GM23338 (cell line): Measurements from ENCODE around the gene VPS50. TPM values are rescaled to one million over a fixed set of nuclear protein-coding genes. Genes with fewer than 3 reads are reported as not detected.

Source experiments
- ATAC-seq: fragments of 200-7000 bp; cut with Tn5 transposase; 3 replicates; pipeline ENCODE4 v1.9.1; 2020
- DNase-seq: peaks from one replicate; pipeline ENCODE4 v3.0.0-alpha.2; 2015; ENCODE audit warnings: low spot score
- H2AFZ ChIP-seq: fragments of 200-600 bp; sonication (generic); 2 replicates; pipeline ENCODE4 v1.8.0; 2016; ENCODE audit warnings: antibody characterized with exemption, mild to moderate bottlenecking, moderate library complexity
- H3F3A ChIP-seq: fragments of 200-600 bp; sonication (generic); replicated peaks from 2 replicates; pipeline ENCODE4 v1.8.0; 2017; ENCODE audit warnings: antibody characterized with exemption, mixed run types, low read depth
- H3K27ac ChIP-seq: fragments of 200-600 bp; sonication (generic); 2 replicates; pipeline ENCODE4 v1.6.1; 2016; ENCODE audit warnings: low read depth
- H3K27me3 ChIP-seq: fragments of 200-600 bp; sonication (generic); 2 replicates; pipeline ENCODE4 v1.8.0; 2016; ENCODE audit warnings: mild to moderate bottlenecking, mixed run types, moderate library complexity; ENCODE audit not compliant: insufficient read depth
- H3K36me3 ChIP-seq: fragments of 200-600 bp; sonication (generic); 2 replicates; pipeline ENCODE4 v1.8.0; 2016; ENCODE audit warnings: mild to moderate bottlenecking; ENCODE audit not compliant: insufficient read depth
- H3K4me1 ChIP-seq: fragments of 200-600 bp; sonication (generic); 2 replicates; pipeline ENCODE4 v1.8.0; 2016; ENCODE audit warnings: mild to moderate bottlenecking, moderate library complexity; ENCODE audit not compliant: insufficient read depth
- H3K4me2 ChIP-seq: fragments of 200-600 bp; sonication (generic); 2 replicates; pipeline ENCODE4 v1.7.1; 2017; ENCODE audit warnings: mixed run types
- H3K4me3 ChIP-seq: fragments of 200-600 bp; sonication (generic); 2 replicates; pipeline ENCODE4 v1.6.1; 2016; ENCODE audit warnings: mixed run types
- H3K79me2 ChIP-seq: fragments of 200-600 bp; sonication (generic); replicated peaks from 2 replicates; pipeline ENCODE4 v1.8.0; 2017; ENCODE audit warnings: mild to moderate bottlenecking; ENCODE audit not compliant: insufficient read depth
- H3K9me2 ChIP-seq: fragments of 200-600 bp; sonication (generic); 2 replicates; pipeline ENCODE4 v1.8.0; 2017; ENCODE audit not compliant: insufficient read depth
- H4K20me1 ChIP-seq: fragments of 200-600 bp; sonication (generic); replicated peaks from 2 replicates; pipeline ENCODE4 v1.8.0; 2017; ENCODE audit warnings: mild to moderate bottlenecking; ENCODE audit not compliant: insufficient read depth
- H3K27ac Mint-ChIP-seq: 2 replicates; pipeline ENCODE4 v1.8.0; 2020; ENCODE audit warnings: inconsistent platforms, mild to moderate bottlenecking, moderate library complexity, mixed read lengths
- H3K27me3 Mint-ChIP-seq: 3 replicates; pipeline ENCODE4 v1.8.0; 2022; ENCODE audit warnings: low read depth, mild to moderate bottlenecking, moderate library complexity, mixed read lengths, inconsistent platforms; ENCODE audit not compliant: insufficient read depth, poor library complexity
- H3K36me3 Mint-ChIP-seq: 3 replicates; pipeline ENCODE4 v1.8.0; 2021; ENCODE audit warnings: low read depth, mild to moderate bottlenecking, inconsistent platforms, moderate library complexity, mixed read lengths
- H3K4me1 Mint-ChIP-seq: 3 replicates; pipeline ENCODE4 v1.8.0; 2020; ENCODE audit warnings: mild to moderate bottlenecking, inconsistent platforms, mixed read lengths
- H3K4me3 Mint-ChIP-seq: 3 replicates; pipeline ENCODE4 v1.8.0; 2021; ENCODE audit warnings: moderate library complexity, mild to moderate bottlenecking, inconsistent platforms, mixed read lengths
- H3K9me3 Mint-ChIP-seq: 3 replicates; pipeline ENCODE4 v1.8.0; 2020; ENCODE audit warnings: moderate library complexity, mild to moderate bottlenecking, inconsistent platforms, mixed read lengths
- CREB1 ChIP-seq: fragments of 250-450 bp; sonication (Bioruptor Pico); IDR thresholded peaks from 2 replicates; pipeline ENCODE4 v1.5.0; 2020; ENCODE audit warnings: low read depth, mild to moderate bottlenecking, moderate library complexity
- CTCF ChIP-seq, 2 experiments: fragments of 200-600 bp in 1 of 2; sonication (generic) in 1 of 2; conservative IDR thresholded peaks; 2 replicates each; pipeline versions ENCODE4 v1.5.1 to v1.6.1; 2016 to 2017; ENCODE audit warnings: antibody characterized with exemption in 2 of 2, low read depth in 2 of 2, mild to moderate bottlenecking in 2 of 2, moderate library complexity in 1 of 2
- EZH2 ChIP-seq: fragments of 200-600 bp; sonication (generic); IDR thresholded peaks from one replicate; pipeline ENCODE4 v1.8.0; 2017; ENCODE audit warnings: antibody characterized with exemption, mild to moderate bottlenecking, low read depth; ENCODE audit not compliant: unreplicated experiment
- EZH2phosphoT487 ChIP-seq: fragments of 200-600 bp; sonication (generic); IDR thresholded peaks from one replicate; pipeline ENCODE4 v1.8.1; 2018; ENCODE audit warnings: antibody characterized with exemption; ENCODE audit not compliant: unreplicated experiment
- JUNB ChIP-seq: IDR thresholded peaks from one replicate; pipeline ENCODE4 v1.6.1; 2016; ENCODE audit warnings: antibody characterized with exemption; ENCODE audit not compliant: unreplicated experiment
- NANOG ChIP-seq: IDR thresholded peaks from 2 replicates; pipeline ENCODE4 v1.6.1; 2016; ENCODE audit warnings: antibody characterized with exemption, borderline replicate concordance
- POLR2AphosphoS5 ChIP-seq: IDR thresholded peaks from 2 replicates; pipeline ENCODE4 v1.6.1; 2016; ENCODE audit warnings: antibody characterized with exemption, low read depth
- REST ChIP-seq: IDR thresholded peaks from one replicate; pipeline ENCODE4 v1.6.1; 2018; ENCODE audit warnings: antibody characterized with exemption; ENCODE audit not compliant: unreplicated experiment
- ZNF114 ChIP-seq: fragments of 250-450 bp; sonication (Bioruptor Pico); IDR thresholded peaks from 2 replicates; pipeline ENCODE4 v1.5.0; 2020; ENCODE audit warnings: mild to moderate bottlenecking, moderate library complexity
- ZNF462 ChIP-seq: fragments of 250-450 bp; sonication (Bioruptor Pico); IDR thresholded peaks from 2 replicates; pipeline ENCODE4 v1.5.0; 2020; ENCODE audit warnings: mild to moderate bottlenecking, moderate library complexity
- polyA plus RNA-seq: library from polyadenylated mRNA; unstranded; fragments of >200 nt; fragmentation: Nextera tagmentation; extraction: Ambion mirVana; gene quantifications from 2 replicates; pipeline ENCODE4 v1.2.1, GENCODE V29; 2016
- total RNA-seq: library from RNA; depleted of rRNA; stranded (reverse); fragments of >200 nt; shearing (Covaris generic); gene quantifications from 2 replicates; pipeline ENCODE4 v1.2.3, GENCODE V29; 2014

The VPS50 gene
- total and polyA plus RNA-seq, 2 experiments from 2014 or later = 4.3 to 12.3 TPM

GRCh38 chr7:93399642-93400041 lies 167.5 kb downstream of the VPS50 start:
- Histone ChIP-seq H3K4me3 (no peak overlapping the region), H3F3A (no peaks in the 10 kb centered on the region), H3K27ac (peak overlapping the region; percentile 87; the same call in 1 of the 2 replicates), H3K79me2 (no peaks in the 10 kb centered on the region), H3K4me2 (peak overlapping the region; percentile 54), H3K9me2 (peaks cover 3% of the 10 kb centered on the region; the same call in 1 of the 2 replicates), H2AFZ (no peak overlapping the region), H3K36me3 (no peaks in the 10 kb centered on the region), H3K4me1 (peaks cover 28% of the 10 kb centered on the region), H4K20me1 (no peaks in the 10 kb centered on the region), H3K27me3 (no peaks in the 10 kb centered on the region)
- H3K9me3 Mint-ChIP-seq = no peaks in the 10 kb centered on the region
- DNase-seq (no peak), ATAC-seq (no peak)
- H3K27ac Mint-ChIP-seq = peak overlapping the region; percentile 22; the same call in 1 of the 2 replicates
- TF ChIP-seq NANOG (no peak), EZH2phosphoT487 (no peak)
- no peak overlapping the region for H3K4me3 Mint-ChIP-seq
- H3K36me3 Mint-ChIP-seq = no peaks in the 10 kb centered on the region
- H3K4me1 Mint-ChIP-seq = peaks cover 15% of the 10 kb centered on the region
- peaks cover 5% of the 10 kb centered on the region for H3K27me3 Mint-ChIP-seq

- no peak overlapping the region for H3K27ac Mint-ChIP-seq
- Histone ChIP-seq H3F3A (no peaks in the 10 kb centered on the region), H3K79me2 (no peaks in the 10 kb centered on the region), H3K9me2 (peaks cover 3% of the 10 kb centered on the region; the same call in 1 of the 2 replicates), H3K36me3 (peaks cover 5% of the 10 kb centered on the region; the same call in 1 of the 2 replicates), H3K4me1 (peaks cover 22% of the 10 kb centered on the region), H4K20me1 (no peaks in the 10 kb centered on the region), H3K4me3 (no peak overlapping the region), H2AFZ (no peak overlapping the region), H3K27me3 (no peaks in the 10 kb centered on the region), H3K27ac (no peak overlapping the region), H3K4me2 (no peak overlapping the region)
- ATAC-seq = no peak
- H3K36me3 Mint-ChIP-seq = peaks cover 14% of the 10 kb centered on the region; the same call in 2 of the 3 replicates
- DNase-seq = no peak
- peaks cover 2% of the 10 kb centered on the region; the same call in 1 of the 3 replicates for H3K4me1 Mint-ChIP-seq
- H3K4me3 Mint-ChIP-seq = no peak overlapping the region
- H3K9me3 Mint-ChIP-seq = peaks cover 16% of the 10 kb centered on the region; the same call in 2 of the 3 replicates
- peaks cover 3% of the 10 kb centered on the region for H3K27me3 Mint-ChIP-seq
- TF ChIP-seq EZH2 (no peak), ZNF114 (no peak), CTCF (conservative IDR thresholded peaks at IDR 0.05; ENCODE audit: low read depth in 2 of 2) (no peak), REST (no peak), ZNF462 (CRISPR knock-in tag) (no peak), EZH2phosphoT487 (no peak), NANOG (no peak), POLR2AphosphoS5 (no peak), CREB1 (CRISPR knock-in tag) (no peak), JUNB (no peak)
These were observed 170.8 kb downstream of the VPS50 start for GRCh38 chr7:93402944-93403343.
